Measurements from ENCODE around the gene BTBD18. TPM values are rescaled to one million over a fixed set of nuclear protein-coding genes. Genes with fewer than 3 reads are reported as not detected.
A peak's percentile ranks its signal among the peaks of the same experiment; 100 is the strongest.

The BTBD18 gene
- total and polyA plus RNA-seq, 2 of the 13 experiments (the other 11 are each of a cell fraction or from before 2014, with no cell fraction given): not detected

- TF ChIP-seq ZNF513 (CRISPR knock-in tag; conservative IDR thresholded peaks at IDR 0.05) (no peak), ZHX2 (IDR thresholded peaks at IDR 0.05; ENCODE audit: low read depth) (no peak), ZHX2 (CRISPR knock-in tag; IDR thresholded peaks at IDR 0.05; ENCODE audit: borderline replicate concordance) (no peak), ZNF780A (CRISPR knock-in tag; IDR thresholded peaks at IDR 0.05) (no peak), SOX6 (IDR thresholded peaks at IDR 0.05) (no peak), SOX6 (CRISPR knock-in tag; IDR thresholded peaks at IDR 0.05) (no peak), ONECUT2 (CRISPR knock-in tag; IDR thresholded peaks at IDR 0.05) (no peak), ZNF782 (CRISPR knock-in tag; IDR thresholded peaks at IDR 0.05; ENCODE audit: borderline replicate concordance) (no peak), ZNF747 (CRISPR knock-in tag; IDR thresholded peaks at IDR 0.05; ENCODE audit: borderline replicate concordance) (peak; percentile 59; the same call in 1 of the 2 replicates), ZFP91 (CRISPR knock-in tag; IDR thresholded peaks at IDR 0.05; ENCODE audit: borderline replicate concordance) (peak; percentile 76), XRCC5 (optimal IDR thresholded peaks at IDR 0.05; ENCODE audit: low read length) (no peak), NPAS2 (CRISPR knock-in tag; IDR thresholded peaks at IDR 0.05; ENCODE audit: borderline replicate concordance) (no peak), GATA4 (IDR thresholded peaks at IDR 0.05; ENCODE audit: borderline replicate concordance, low read depth) (no peak), ZNF367 (CRISPR knock-in tag; IDR thresholded peaks at IDR 0.05; ENCODE audit: borderline replicate concordance) (peak; percentile 81; the same call in 1 of the 2 replicates), IRF2 (CRISPR knock-in tag; IDR thresholded peaks at IDR 0.05) (peak; percentile 7; the same call in 1 of the 2 replicates), MXI1 (IDR thresholded peaks at IDR 0.05; ENCODE audit: borderline replicate concordance, low read depth, low read length) (peak; percentile 75; the same call in 1 of the 3 replicates), SNAPC5 (CRISPR knock-in tag; IDR thresholded peaks at IDR 0.05; ENCODE audit: borderline replicate concordance) (no peak), GTF3A (CRISPR knock-in tag; conservative IDR thresholded peaks at IDR 0.05) (no peak), ZBTB38 (CRISPR knock-in tag; IDR thresholded peaks at IDR 0.05) (0 out of 2 replicates have a peak, but pooled peaks have one; percentile 43), SIX4 (CRISPR knock-in tag; IDR thresholded peaks at IDR 0.05) (no peak)
Observed at GRCh38 chr11:57712256-57713150, 39.1 kb downstream of the BTBD18 start, which contains the start of gene TMX2 (continued).

Measured in HepG2 (cell line).